GM21723 (cell line): ENCODE measurements around the gene ADCY7.
"Not testable (repeated sequence)": the region's sequence is repeated elsewhere in the genome, so short reads cannot be mapped to it uniquely, and the experiment has no call there.

Experiments used
- ATAC-seq: cut with Tn5 transposase; IDR thresholded peaks from one replicate; pipeline ENCODE4 v1.9.1; 2021; ENCODE audit warnings: mild to moderate bottlenecking, moderate library complexity; ENCODE audit not compliant: unreplicated experiment

The ADCY7 gene

DNA sequence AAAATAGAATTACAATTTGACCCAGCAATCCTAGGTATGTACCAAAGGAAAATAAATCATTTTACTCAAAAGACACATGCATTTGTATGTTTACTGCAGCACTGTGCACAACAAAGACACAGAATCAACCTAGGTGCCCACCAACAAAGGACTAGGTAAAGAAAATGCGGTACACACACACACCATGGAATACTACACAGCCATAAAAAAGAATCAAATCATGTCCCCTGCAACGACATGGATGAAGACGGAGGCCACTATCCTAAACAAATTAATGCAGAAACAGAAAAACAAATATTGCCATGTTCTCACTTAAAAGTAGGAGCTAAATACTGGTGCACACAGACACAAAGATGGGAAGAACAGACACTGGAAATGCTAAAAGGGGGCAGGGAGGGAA is 66.2 kb downstream of the ADCY7 start:
- ATAC-seq = no peak

DNA sequence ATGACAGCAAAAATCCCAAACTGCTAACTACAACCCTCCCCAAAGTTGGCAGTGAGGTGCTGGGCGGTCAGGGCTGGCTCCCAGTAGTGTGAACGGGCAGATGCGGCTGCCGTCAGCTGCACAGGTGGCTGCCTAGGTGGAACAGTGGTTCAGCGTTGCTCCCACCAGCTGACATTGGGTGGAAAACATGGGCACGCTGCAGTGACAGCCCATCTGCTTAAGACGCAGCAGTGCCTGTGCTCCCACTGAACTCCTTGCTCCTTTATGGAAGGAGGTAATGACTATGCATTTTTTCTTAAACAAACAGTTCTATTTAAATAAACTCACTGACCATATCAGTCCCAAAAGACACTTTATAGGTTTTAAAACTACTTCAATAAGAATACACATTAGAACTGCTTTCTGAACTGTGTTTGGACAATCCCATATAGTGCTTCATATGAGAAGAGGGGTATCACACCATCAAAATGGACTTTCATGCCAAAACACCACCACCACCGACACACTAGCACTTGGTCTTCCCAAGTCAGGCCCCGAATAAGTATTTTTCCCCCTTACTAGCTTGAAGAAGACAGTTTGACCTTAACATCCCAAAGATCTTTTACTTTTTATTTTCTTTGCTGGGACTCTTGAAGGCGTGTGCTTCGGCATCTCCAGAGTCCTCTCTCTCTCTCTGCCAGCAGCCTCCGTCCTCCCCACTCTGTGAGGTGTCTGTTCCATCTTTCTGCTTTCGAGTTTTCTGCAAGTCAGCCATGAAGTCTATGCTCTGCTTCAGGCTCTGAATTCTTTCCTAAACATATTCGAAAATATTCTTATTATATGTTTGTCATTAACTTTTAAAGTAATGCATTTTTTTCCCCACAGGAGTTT is 68.0 kb downstream of the ADCY7 start:
- ATAC-seq = no peak

DNA sequence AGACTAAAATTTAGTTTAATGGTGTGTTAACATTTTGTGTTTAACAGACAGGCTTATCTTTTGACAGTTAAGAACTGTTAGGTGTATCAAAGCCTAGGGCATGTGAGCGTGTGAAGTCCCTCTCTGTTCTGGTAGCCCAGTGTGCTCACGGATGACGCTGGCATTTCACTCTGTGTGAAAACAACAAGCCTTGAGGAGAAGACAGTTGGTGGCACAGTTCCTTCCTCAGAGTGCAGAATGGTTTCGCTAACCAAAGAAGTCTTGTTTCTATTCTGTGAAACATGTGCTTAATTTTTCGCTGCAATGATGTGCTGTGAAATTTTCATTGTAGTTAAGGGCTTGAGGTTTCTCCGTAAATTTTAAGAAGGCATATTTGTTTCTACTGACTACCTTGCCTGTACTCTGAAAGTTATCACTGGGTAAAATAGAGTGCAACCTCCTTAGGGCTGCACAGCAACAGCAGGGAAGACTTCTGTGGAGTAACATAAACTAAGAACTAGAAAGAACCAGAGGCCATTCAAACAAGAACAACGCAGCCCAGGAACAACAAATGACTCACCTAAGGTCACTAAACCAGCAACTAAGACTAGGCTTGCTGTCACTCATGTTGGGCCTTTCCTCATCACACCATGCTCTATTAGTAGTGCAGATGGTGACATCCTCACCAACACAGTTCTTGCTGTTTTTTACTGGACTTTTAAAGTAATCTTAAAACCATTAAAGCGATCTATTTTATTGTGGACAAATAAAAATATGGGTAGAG is 69.0 kb downstream of the ADCY7 start:
- no peak for ATAC-seq

DNA sequence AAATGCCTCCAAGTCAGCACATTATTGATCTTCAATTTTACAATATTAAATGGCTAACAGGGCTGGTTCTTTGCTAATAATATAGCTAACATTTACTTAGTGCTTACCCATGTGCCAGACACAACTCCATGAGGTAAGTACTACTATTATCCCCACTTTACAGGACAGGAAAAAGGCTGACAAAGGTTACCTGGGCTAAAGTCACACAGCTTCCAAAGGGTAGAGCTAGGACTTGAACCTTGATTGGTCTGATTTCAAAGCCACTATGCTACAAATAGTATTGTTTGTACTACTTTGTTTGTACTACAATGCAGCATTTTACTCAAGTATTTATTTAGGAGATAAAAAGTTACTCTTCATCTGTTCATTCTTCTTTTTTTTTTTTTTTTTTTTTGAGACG is 70.5 kb downstream of the ADCY7 start:
- no peak for ATAC-seq

DNA sequence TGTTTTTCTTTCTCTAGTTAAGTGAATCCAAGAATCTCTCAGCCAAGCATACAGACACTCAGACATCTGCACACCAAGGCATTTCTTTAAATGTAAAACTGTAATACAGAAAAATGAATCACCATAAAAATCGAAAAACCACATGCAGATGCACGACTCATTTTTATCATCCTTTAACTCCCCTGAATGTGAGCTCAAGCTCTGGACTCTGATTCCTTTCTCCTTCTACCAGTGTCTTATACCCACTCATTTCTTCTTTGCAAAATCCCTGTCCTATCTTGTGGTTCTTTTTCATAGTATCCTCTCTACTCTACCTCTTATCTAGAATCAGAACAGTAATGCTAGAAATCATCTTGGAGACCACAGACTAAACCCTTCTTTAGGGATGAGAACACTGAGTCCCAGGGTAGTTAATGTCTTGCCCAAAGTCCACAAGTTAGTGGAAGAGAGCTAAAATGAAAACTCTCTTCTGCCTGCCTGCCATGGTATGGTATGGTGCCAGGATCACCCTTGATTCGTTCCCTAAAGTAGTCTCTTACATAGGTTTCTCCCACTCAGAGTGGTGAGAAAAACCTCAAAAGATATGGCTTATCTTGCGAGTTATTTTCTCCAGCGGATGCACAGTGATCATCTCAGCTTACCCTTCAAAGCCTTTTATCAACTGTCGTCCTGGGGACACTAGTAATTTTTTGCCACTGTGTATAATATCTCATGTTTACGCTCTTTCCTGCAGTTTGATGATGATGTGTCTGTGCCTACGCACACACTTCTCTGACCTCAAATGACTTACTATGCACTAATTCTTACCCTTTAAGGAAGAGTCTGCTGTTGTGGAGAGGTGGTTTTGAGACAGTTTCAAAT is 72.2 kb downstream of the ADCY7 start:
- no peak for ATAC-seq

DNA sequence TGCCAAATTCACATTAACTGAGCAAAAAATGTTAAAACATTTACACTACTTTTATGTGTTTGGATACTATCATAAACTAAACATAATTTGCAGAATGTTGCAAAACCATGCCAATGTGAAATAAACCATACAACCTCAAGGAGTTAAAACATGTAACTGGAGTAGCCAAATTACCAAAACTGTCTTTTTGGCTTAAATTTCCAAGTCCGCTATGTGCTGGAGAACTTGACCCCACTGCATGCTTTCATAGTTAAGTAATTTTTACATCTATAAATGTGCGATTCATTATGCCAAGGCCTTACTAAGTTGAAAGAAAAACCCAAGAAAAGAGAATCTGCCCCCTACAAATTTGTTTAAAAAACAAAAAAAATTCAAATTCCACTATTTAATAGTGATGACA is 74.2 kb downstream of the ADCY7 start:
- ATAC-seq = no peak

DNA sequence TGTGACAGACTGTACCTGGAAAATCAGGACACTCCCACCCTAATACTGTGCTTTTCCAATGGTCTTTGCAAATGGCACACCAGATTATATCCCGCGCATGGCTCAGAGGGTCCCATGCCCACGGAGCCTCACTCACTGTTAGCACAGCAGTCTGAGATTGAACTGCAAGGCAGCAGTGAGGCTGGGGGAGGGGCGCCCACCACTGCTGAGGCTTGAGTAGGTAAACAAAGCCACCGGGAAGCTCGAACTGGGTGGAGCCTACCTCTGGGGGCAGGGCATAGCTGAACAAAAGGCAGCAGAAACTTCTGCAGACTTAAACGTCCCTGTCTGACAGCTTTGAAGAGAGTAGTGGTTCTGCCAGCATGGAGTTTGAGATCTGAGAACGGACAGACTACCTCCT is 77.2 kb downstream of the ADCY7 start:
- not testable (repeated sequence) for ATAC-seq

DNA sequence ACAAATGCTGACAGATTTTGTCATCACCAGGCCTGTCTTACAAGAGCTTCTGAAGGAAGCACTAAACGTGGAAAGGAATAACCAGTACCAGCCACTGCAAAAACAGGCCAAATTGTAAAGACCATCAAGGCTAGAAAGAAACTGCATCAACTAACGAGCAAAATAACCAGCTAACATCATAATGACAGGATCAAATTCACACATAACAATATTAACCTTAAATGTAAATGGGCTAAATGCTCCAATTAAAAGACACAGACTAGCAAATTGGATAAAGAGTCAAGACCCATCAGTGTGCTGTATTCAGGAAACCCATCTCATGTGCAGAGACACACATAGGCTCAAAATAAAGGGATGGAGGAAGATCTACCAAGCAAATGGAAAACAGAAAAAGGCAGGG is 78.9 kb downstream of the ADCY7 start:
- not testable (repeated sequence) for ATAC-seq

DNA sequence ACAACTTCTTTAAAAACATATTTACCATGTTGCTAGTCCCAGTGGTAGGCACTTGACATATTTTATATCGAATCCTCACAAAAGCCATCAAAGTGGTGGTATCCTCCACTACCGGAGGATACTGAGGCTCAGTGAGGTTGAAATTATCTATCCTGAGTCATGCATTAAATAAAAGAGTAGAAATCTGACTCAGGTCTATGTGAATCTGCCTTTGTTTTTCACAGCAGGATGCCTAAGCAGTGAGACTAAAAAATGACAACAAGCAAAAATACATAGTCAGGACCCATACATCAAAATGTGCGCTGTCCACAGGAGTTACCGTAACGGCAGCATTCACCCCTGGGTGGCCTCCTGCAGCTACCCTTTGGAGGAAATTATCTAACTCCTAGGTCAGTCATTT is 84.8 kb downstream of the ADCY7 start:
- no peak for ATAC-seq

DNA sequence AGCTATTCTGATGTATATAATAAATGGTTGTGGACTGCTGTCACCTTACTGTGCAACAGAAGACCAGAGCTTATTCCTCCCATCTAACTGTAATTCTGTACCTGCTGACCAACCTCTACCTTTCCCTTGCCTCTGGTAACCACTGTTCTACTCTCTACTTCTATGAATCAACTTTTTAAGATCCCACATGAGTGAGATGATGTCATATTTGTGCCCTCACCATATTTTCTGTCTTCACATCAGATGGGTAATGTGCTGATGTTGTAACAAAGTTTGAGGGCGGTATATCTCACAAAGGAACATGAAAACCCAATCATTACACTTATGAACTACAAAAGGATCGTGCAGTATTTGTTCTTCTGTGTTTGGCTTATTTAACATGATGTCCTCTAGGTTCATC is 85.6 kb downstream of the ADCY7 start:
- no peak for ATAC-seq

DNA sequence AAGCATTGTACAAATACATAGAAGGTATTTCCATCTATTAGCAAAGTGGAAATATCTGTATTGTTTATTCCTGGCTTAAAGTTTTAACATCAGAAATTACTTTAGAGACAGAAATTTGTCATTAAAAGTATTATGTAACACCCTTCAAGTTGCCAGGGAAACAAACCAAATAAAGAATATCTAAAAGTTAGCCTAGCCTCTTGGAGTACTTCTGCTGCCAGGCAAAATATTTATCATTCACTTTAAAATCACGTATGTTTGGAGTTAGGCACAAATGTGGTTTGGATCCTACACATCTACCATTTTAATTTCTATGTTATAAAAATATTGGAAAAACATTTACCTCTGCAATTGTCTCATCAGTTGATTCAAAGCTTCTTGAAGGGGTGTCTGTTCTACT is 87.7 kb downstream of the ADCY7 start:
- no peak for ATAC-seq

DNA sequence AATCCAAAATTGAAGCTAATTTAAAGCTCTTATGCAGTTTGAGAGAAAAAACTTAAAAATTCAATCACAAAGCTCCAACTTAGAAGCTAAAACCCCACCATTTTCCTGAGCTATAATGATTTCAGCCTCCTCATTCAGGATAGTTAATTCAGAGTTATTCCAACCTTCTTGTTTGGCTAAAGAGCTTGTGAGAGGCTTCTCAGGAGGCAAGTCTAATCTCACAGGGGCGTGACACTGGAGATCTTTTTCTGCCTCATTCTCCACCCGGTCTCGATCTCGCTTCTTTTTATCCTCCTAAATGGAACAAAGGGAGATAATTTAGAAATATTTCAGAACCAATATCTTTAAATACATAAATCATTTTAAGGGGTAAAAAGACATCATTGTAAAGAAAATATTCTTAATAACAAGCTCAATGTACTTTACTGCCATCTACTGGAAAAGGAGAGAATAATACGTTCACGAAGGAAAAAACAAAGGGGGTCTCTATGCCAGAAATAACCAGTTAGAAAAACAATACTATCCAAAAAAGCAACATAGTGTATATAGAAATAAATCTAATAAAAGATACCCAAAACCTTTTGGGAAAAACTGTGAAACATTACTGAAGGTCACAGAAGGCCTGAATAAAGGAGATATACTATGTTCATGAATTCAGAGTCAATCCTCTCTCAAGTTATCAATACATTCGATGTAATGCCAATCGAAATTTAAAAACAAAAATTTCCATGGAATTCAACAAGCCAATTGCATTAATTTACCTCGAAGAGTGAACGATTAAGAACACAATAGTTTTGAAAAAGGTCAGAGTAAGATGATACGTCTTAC is 88.5 kb downstream of the ADCY7 start:
- no peak for ATAC-seq

DNA sequence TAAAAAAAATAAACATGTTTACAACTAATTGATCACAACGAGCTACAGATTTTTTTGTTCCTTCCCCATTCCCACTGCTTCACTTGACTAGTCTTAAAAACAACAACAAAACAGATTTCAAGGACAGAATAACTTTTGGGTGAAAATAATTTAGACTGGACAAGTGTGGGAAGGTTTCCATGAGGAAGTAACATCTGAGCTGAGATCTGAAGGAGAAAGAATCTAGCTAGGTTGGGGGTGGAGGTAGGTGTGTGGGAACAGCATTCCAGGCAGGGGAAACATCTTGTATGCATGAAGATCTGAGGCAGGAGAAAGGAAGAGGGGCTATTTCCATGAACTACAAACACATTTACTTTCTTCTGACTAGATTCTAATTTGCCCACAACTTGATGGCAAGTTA is 93.3 kb downstream of the ADCY7 start:
- ATAC-seq = no peak

DNA sequence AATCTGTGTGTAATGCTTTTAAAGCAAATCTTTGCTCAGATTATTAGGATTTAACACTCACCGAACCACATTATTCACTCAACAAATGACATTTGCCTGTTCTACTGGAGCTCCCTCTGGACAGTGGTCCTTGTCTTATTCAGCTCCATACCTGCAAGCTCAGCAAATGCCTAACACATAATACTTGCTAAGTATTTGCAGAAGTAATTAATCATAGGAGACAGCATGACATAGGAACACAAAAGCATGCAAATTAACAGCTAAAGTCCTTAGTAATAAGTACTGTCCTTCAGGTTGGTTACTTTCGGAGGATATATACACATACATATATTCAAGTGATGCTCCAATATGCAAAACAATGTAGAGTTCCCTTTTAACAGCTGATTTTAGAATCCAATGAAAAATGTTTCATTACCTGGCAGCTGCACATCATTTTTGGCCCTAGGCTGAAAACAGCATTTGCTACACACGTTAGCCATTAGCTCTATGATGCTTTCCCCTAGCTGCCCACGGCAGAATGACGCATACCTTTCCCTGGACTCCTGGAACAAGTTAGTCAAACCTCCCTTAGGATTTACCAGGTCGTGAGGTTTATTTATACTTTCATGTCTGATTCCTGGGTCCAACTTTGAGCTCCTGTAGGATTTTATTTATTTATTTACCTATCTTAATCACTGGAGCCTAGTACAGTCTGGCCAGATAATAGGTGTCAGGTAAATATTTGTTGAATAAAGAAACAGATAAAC is 93.9 kb downstream of the ADCY7 start:
- ATAC-seq = no peak

DNA sequence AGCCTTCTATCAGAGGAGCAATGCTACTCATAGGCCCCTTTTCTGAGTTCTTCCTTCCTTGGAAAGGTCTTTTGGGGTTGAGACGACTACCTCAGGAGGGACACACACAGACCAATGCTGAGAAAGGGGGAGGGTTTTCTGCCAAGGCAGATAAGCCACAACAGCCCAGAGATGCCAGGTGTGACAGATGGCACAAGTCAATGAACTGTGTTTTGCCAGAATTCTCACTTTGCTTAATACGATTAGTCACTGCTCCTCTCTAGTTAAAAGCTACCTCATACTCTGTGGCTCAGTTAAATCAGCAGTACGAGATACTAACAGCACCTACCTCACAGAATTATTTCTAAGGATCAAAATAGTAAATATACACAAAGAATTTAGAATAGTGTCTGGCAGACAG is 94.4 kb downstream of the ADCY7 start:
- no peak for ATAC-seq

DNA sequence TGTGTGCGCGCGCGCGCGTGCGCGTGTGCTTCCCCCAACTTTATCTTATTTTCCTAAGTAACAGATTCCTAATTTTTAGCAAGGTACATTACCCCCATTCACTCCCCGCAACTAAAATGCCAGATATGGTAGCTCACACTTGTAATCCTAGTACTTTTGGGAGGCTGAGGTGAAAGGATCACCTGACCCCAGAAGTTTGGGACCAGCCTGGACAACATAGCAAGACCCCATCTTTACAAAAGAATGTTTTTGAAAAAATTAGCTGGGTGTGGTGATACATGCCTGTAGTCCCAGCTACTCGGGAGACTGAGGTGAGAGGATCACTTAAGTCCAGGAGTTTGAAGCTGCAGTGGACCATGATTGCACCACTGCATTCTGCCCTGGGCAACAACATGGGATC is 97.3 kb downstream of the ADCY7 start:
- no peak for ATAC-seq

DNA sequence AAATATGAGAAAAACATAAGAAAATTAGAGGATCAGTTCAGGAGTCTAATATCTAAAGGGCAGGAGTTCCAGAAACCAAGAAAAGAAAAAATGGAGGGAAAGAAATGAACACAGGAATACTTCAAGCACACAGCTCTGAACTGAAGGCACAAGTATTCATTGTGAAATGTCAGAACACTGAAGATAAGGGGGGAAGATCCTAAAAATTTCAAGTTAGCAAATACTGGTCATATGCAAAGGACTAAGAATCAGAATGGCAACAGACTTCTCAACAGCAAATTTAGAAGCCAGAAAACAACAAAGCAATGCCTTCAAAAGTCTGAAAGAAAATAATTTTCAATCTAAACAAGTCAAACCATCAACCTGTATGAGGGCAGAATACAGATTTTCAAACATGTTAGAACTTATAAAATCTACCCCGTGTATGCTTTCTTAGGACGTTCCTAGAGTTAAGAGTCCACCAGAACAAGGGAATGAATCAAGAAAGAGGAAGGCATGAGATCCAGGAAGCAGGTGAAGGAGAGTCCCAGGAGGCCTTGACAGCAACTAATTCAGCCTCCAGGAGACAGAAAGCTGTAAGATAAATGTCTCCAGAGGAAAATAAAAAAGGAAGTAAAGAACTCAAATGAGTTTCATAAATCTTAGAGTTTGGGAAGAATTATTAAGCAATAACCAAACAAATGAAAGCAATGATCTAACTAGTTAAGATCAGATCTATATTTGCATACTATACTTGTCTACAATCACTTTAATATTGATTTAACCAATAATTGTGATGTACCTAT is 99.6 kb downstream of the ADCY7 start:
- no peak for ATAC-seq
